ENCODE measurements around the gene UBQLNL.

The UBQLNL gene

GRCh38 chr11:5521540-5521939, 5.0 kb upstream of the UBQLNL start:
- no peak for DNase-seq
- H3K27ac ChIP-seq = no peak overlapping the region
- no peak overlapping the region for H3K4me3 ChIP-seq (ENCODE audit: low read depth, low read length)
- TF ChIP-seq CTCF (IDR thresholded peaks at IDR 0.05; ENCODE audit: low read depth, low read length, missing control alignments) = no peak
- in situ Hi-C loops (cut with HindIII; ENCODE audit: low pct_ligation_motif_present, low sequenced_read_pairs) = no loop called here
- no peaks in the 10 kb centered on the region for H3K36me3 ChIP-seq (replicated peaks)
- no peaks in the 10 kb centered on the region for H3K27me3 ChIP-seq (replicated peaks)

- no peaks in the 10 kb centered on the region for H3K27me3 ChIP-seq (replicated peaks)
- in situ Hi-C loops (cut with HindIII; ENCODE audit: low pct_ligation_motif_present, low sequenced_read_pairs) = no loop called here
- TF ChIP-seq CTCF (IDR thresholded peaks at IDR 0.05; ENCODE audit: low read depth, low read length, missing control alignments) = no peak
- H3K36me3 ChIP-seq (replicated peaks) = no peaks in the 10 kb centered on the region
- DNase-seq = no peak
- no peak overlapping the region for H3K4me3 ChIP-seq (ENCODE audit: low read depth, low read length)
- H3K27ac ChIP-seq = no peak overlapping the region
These were observed 1.7 kb downstream of the UBQLNL start for GRCh38 chr11:5514841-5515240.

- in situ Hi-C loops (cut with HindIII; ENCODE audit: low pct_ligation_motif_present, low sequenced_read_pairs) = no loop called here
- H3K4me3 ChIP-seq (ENCODE audit: low read depth, low read length) = no peak within 1 kb of the TSS
- TF ChIP-seq CTCF (IDR thresholded peaks at IDR 0.05; ENCODE audit: low read depth, low read length, missing control alignments) = no peak
- no peaks in the 10 kb centered on the region for H3K27me3 ChIP-seq (replicated peaks)
- no peak within 1 kb of the TSS for H3K27ac ChIP-seq
- DNase-seq = no peak
- H3K36me3 ChIP-seq (replicated peaks) = no peaks in the 10 kb centered on the region
These were observed 6.7 kb downstream of the UBQLNL start, which contains the start of gene UBQLN3 for GRCh38 chr11:5509803-5510202. TSS of gene UBQLN3 (minus strand) at chr11:5509957. CDS start at chr11:5509558, 399 bp downstream.

GRCh38 chr11:5508605-5509004, 7.9 kb downstream of the UBQLNL start:
- no peaks in the 10 kb centered on the region for H3K36me3 ChIP-seq (replicated peaks)
- TF ChIP-seq CTCF (IDR thresholded peaks at IDR 0.05; ENCODE audit: low read depth, low read length, missing control alignments) = no peak
- H3K27ac ChIP-seq = no peak overlapping the region
- H3K27me3 ChIP-seq (replicated peaks) = no peaks in the 10 kb centered on the region
- DNase-seq = no peak
- H3K4me3 ChIP-seq (ENCODE audit: low read depth, low read length) = no peak overlapping the region
- in situ Hi-C loops (cut with HindIII; ENCODE audit: low pct_ligation_motif_present, low sequenced_read_pairs) = no loop called here

- in situ Hi-C loops (cut with HindIII; ENCODE audit: low pct_ligation_motif_present, low sequenced_read_pairs) = no loop called here
These were observed 8.6 kb downstream of the UBQLNL start for GRCh38 chr11:5507933-5508305.

More at GRCh38 chr11:5507933-5508305, 8.6 kb downstream of the UBQLNL start:
- no peak for TF ChIP-seq CTCF (IDR thresholded peaks at IDR 0.05; ENCODE audit: low read depth, low read length, missing control alignments)
- no peak for DNase-seq
- Histone ChIP-seq H3K27me3 (replicated peaks) (no peaks in the 10 kb centered on the region), H3K4me3 (ENCODE audit: low read depth, low read length) (no peak overlapping the region), H3K36me3 (replicated peaks) (no peaks in the 10 kb centered on the region), H3K27ac (no peak overlapping the region)
